Nephron (organoid): ENCODE data around the gene PIN1.
"Not testable (repeated sequence)": the region's sequence is repeated elsewhere in the genome, so short reads cannot be mapped to it uniquely, and the experiment has no call there.

Source experiments
- H3K27ac Mint-ChIP-seq, 3 experiments: 2 replicates each; pipeline ENCODE4 v1.8.0; 2020; ENCODE audit warnings: mixed read lengths in 3 of 3, mild to moderate bottlenecking in 2 of 3, moderate library complexity in 1 of 3
- H3K27me3 Mint-ChIP-seq: 2 replicates; pipeline ENCODE4 v1.8.0; 2021; ENCODE audit warnings: low read depth, mild to moderate bottlenecking, moderate library complexity, mixed read lengths
- H3K36me3 Mint-ChIP-seq: 2 replicates; pipeline ENCODE4 v1.8.0; 2020; ENCODE audit warnings: low read depth, mixed read lengths
- H3K4me1 Mint-ChIP-seq: 2 replicates; pipeline ENCODE4 v1.8.0; 2020; ENCODE audit warnings: mixed read lengths
- H3K4me3 Mint-ChIP-seq, 3 experiments: 2 replicates each; pipeline ENCODE4 v1.8.0; 2020; ENCODE audit warnings: mild to moderate bottlenecking in 3 of 3, mixed read lengths in 3 of 3, moderate library complexity in 2 of 3
- H3K9me3 Mint-ChIP-seq: 2 replicates; pipeline ENCODE4 v1.8.0; 2020; ENCODE audit warnings: mixed read lengths
- CTCF ChIP-seq, 3 experiments: fragments of 200-600 bp; sonication (generic); IDR thresholded peaks; one replicate each; pipeline ENCODE4 v1.5.0; 2021; ENCODE audit warnings: antibody characterized with exemption in 3 of 3; ENCODE audit not compliant: unreplicated experiment in 3 of 3

PIN1 gene

GRCh38 chr19:9818175-9818733 lies 16.9 kb upstream of the PIN1 start:
- H3K27me3 Mint-ChIP-seq, result no peaks in the 10 kb centered on the region
- peaks cover 35% of the 10 kb centered on the region for H3K36me3 Mint-ChIP-seq
- peak overlapping the region; percentile 95 to 97 (median 95) for H3K4me3 Mint-ChIP-seq
- H3K4me1 Mint-ChIP-seq, result peaks cover 24% of the 10 kb centered on the region
- peaks cover 11% of the 10 kb centered on the region for H3K9me3 Mint-ChIP-seq
- peak overlapping the region; percentile 79 to 96 (median 93) for H3K27ac Mint-ChIP-seq
- no peak for TF ChIP-seq CTCF (IDR thresholded peaks at IDR 0.05; ENCODE audit: unreplicated experiment in 3 of 3)

DNA sequence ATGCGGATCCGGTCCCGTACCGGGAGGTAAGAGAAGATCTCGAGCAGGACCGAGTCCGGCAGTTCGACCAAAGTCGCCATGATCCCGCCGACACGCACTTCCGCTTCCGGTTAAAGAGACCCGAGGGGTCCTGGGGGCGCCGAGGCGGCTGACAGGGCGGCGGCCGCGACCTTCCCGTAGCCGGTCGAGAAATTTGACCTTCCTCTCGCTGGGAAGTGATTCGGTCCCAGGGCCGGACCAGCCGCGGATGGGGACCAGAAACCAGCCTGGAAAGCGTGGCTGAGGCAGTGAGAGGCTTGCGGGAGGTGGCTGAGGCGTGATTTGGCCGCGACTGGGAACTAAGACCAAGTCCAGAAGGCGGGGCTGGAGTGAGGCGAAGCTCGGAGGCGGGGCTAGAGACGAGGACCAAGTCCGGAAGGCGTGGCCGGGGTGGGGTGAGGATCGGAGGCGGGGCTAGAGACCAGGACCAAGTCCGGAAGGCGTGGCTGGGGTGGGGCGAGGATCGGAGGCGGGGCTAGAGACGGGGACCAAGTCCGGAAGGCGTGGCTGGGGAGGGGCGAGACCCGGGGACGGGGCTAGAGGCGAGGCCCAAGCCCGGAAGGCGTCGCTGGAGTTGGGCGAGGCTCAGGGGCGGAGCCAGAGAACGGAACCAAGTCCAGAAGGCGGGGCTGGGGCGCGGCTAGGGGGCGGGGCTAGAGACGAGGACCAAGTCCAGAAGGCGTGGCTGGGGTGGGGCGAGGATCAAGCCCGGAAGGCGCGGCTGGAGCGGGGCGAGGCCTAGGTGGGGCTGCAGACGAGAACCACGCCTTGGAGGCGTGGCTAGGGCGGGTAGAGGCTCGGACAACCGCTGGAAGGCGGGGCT lies 16.2 kb upstream of the PIN1 start, which contains the start of gene FBXL12:
FBXL12 (minus strand) TSS at position 346 of the 862 bp plus-strand sequence; CDS start at position 80, 266 bp downstream.
- Mint-ChIP-seq H3K4me1 (peaks cover 30% of the 10 kb centered on the region), H3K9me3 (peaks cover 9% of the 10 kb centered on the region), H3K36me3 (peaks cover 31% of the 10 kb centered on the region), H3K27me3 (no peaks in the 10 kb centered on the region), H3K27ac (peak within 1 kb of the TSS; percentile 79 to 96 (median 93)), H3K4me3 (peak within 1 kb of the TSS; percentile 95 to 97 (median 95))
- TF ChIP-seq CTCF (IDR thresholded peaks at IDR 0.05; ENCODE audit: unreplicated experiment in 3 of 3), result no peak

GRCh38 chr19:9819596-9819909 lies 15.6 kb upstream of the PIN1 start:
- H3K4me3 Mint-ChIP-seq, result peak overlapping the region; percentile 95 to 97 (median 95)
- peaks cover 29% of the 10 kb centered on the region for H3K36me3 Mint-ChIP-seq
- H3K4me1 Mint-ChIP-seq, result peaks cover 30% of the 10 kb centered on the region
- peak overlapping the region; percentile 79 to 96 (median 93) for H3K27ac Mint-ChIP-seq
- peaks cover 9% of the 10 kb centered on the region for H3K9me3 Mint-ChIP-seq
- TF ChIP-seq CTCF (IDR thresholded peaks at IDR 0.05; ENCODE audit: unreplicated experiment in 3 of 3), result no peak
- H3K27me3 Mint-ChIP-seq, result no peaks in the 10 kb centered on the region

DNA sequence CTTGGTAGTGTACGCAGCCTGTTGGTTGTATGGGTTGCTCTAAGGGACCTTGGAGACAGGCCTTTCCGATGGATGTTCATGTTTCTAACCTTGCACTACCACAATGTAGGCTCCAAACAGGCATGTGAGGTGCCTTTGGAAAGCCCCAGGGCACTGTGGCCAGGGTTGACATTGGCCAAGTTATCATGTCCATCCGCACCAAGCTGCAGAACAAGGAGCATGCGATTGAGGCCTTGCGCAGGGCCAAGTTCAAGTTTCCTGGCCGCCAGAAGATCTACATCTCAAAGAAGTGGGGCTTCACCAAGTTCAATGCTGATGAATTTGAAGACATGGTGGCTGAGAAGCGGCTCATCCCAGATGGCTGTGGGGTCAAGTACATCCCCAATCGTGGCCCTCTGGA lies 15.1 kb upstream of the PIN1 start:
- H3K4me3 Mint-ChIP-seq, result peak overlapping the region; percentile 95 to 97 (median 95)
- not testable (repeated sequence) for H3K27me3 Mint-ChIP-seq, H3K9me3 Mint-ChIP-seq
- peak overlapping the region; percentile 79 to 96 (median 93) for H3K27ac Mint-ChIP-seq
- H3K36me3 Mint-ChIP-seq, result peaks cover 24% of the 10 kb centered on the region
- peaks cover 30% of the 10 kb centered on the region for H3K4me1 Mint-ChIP-seq

- peak overlapping the region; percentile 69 to 78 (median 74) for H3K27ac Mint-ChIP-seq
- peak overlapping the region; percentile 48 to 84 (median 73) for H3K4me3 Mint-ChIP-seq
- H3K36me3 Mint-ChIP-seq, result peaks cover 12% of the 10 kb centered on the region
- no peak for TF ChIP-seq CTCF (IDR thresholded peaks at IDR 0.05; ENCODE audit: unreplicated experiment in 3 of 3)
- peaks cover 37% of the 10 kb centered on the region for H3K4me1 Mint-ChIP-seq
- no peaks in the 10 kb centered on the region for H3K27me3 Mint-ChIP-seq
- no peaks in the 10 kb centered on the region for H3K9me3 Mint-ChIP-seq
These were observed 11.3 kb upstream of the PIN1 start for GRCh38 chr19:9823816-9824215.

GRCh38 chr19:9827289-9828238 lies 7.6 kb upstream of the PIN1 start, which contains the start of gene UBL5:
Gene UBL5, plus strand, starts transcription at chr19:9827918. Its CDS starts 420 bp downstream, at chr19:9828338.
- peaks cover 32% of the 10 kb centered on the region for H3K4me1 Mint-ChIP-seq
- H3K27me3 Mint-ChIP-seq, result no peaks in the 10 kb centered on the region
- no peaks in the 10 kb centered on the region for H3K9me3 Mint-ChIP-seq
- peak within 1 kb of the TSS; percentile 99 to 100 (median 99) for H3K4me3 Mint-ChIP-seq
- TF ChIP-seq CTCF (IDR thresholded peaks at IDR 0.05; ENCODE audit: unreplicated experiment in 3 of 3), result no peak
- peaks cover 25% of the 10 kb centered on the region for H3K36me3 Mint-ChIP-seq
- peak within 1 kb of the TSS; percentile 77 to 93 (median 88) for H3K27ac Mint-ChIP-seq
